Activated naive CD8-positive, alpha-beta T cell treated with anti-CD3 and anti-CD28 coated beads, Interleukin-2, amount 50 U/mL, for 24 hours (primary cell): ENCODE measurements around the gene CARD6.
A peak's percentile ranks its signal among the peaks of the same experiment; 100 is the strongest.
"Not testable (repeated sequence)": the region's sequence is repeated elsewhere in the genome, so short reads cannot be mapped to it uniquely, and the experiment has no call there.

Experiments used
- ATAC-seq: fragments of 150-1000 bp; cut with Tn5 transposase; one replicate; pipeline ENCODE4 v1.10.0; 2021
- DNase-seq: peaks from one replicate; pipeline ENCODE4 v3.0.0; 2021
- H3K27ac Mint-ChIP-seq: one replicate; pipeline ENCODE4 v1.8.0; 2021; ENCODE audit warnings: mild to moderate bottlenecking, mixed read lengths
- H3K27me3 Mint-ChIP-seq: one replicate; pipeline ENCODE4 v1.8.0; 2021; ENCODE audit warnings: mixed read lengths
- H3K36me3 Mint-ChIP-seq: one replicate; pipeline ENCODE4 v1.8.0; 2021; ENCODE audit warnings: low read depth, mixed read lengths
- H3K4me1 Mint-ChIP-seq: one replicate; pipeline ENCODE4 v1.8.0; 2021; ENCODE audit warnings: mixed read lengths
- H3K4me3 Mint-ChIP-seq: one replicate; pipeline ENCODE4 v1.8.0; 2021; ENCODE audit warnings: mild to moderate bottlenecking, moderate library complexity, mixed read lengths
- H3K9me3 Mint-ChIP-seq: one replicate; pipeline ENCODE4 v1.8.0; 2021; ENCODE audit warnings: mixed read lengths

The CARD6 gene

GRCh38 chr5:40875958-40876357 lies 34.8 kb downstream of the CARD6 start:
- Mint-ChIP-seq H3K27me3 (peaks cover 2% of the 10 kb centered on the region), H3K27ac (no peak overlapping the region), H3K4me1 (peaks cover 4% of the 10 kb centered on the region), H3K36me3 (peaks cover 3% of the 10 kb centered on the region), H3K4me3 (no peak overlapping the region), H3K9me3 (peaks cover 11% of the 10 kb centered on the region)
- no peak for DNase-seq
- no peak for ATAC-seq

- no peak for DNase-seq
- H3K27me3 Mint-ChIP-seq = peaks cover 2% of the 10 kb centered on the region
- no peak overlapping the region for H3K27ac Mint-ChIP-seq
- peaks cover 4% of the 10 kb centered on the region for H3K4me1 Mint-ChIP-seq
- peaks cover 11% of the 10 kb centered on the region for H3K9me3 Mint-ChIP-seq
- H3K36me3 Mint-ChIP-seq = peaks cover 4% of the 10 kb centered on the region
- no peak for ATAC-seq
- no peak overlapping the region for H3K4me3 Mint-ChIP-seq
Observed at GRCh38 chr5:40877371-40877988, 36.3 kb downstream of the CARD6 start.

GRCh38 chr5:40879163-40879942 lies 38.2 kb downstream of the CARD6 start:
- Mint-ChIP-seq H3K36me3 (peaks cover 4% of the 10 kb centered on the region), H3K4me1 (peaks cover 4% of the 10 kb centered on the region), H3K27ac (no peak overlapping the region), H3K4me3 (no peak overlapping the region), H3K27me3 (peaks cover 2% of the 10 kb centered on the region), H3K9me3 (peaks cover 11% of the 10 kb centered on the region)
- ATAC-seq (no peak), DNase-seq (no peak)

GRCh38 chr5:40882291-40882690 lies 41.1 kb downstream of the CARD6 start:
- H3K27ac Mint-ChIP-seq = no peak overlapping the region
- H3K27me3 Mint-ChIP-seq = peaks cover 2% of the 10 kb centered on the region

GRCh38 chr5:40883051-40883450 lies 41.9 kb downstream of the CARD6 start:
- not testable (repeated sequence) for H3K36me3 Mint-ChIP-seq, H3K4me1 Mint-ChIP-seq, H3K4me3 Mint-ChIP-seq, ATAC-seq, DNase-seq, H3K27me3 Mint-ChIP-seq, H3K9me3 Mint-ChIP-seq, H3K27ac Mint-ChIP-seq

More at GRCh38 chr5:40882291-40882690, 41.1 kb downstream of the CARD6 start:
- H3K4me1 Mint-ChIP-seq = peaks cover 4% of the 10 kb centered on the region
- no peak overlapping the region for H3K4me3 Mint-ChIP-seq
- no peak for ATAC-seq
- H3K36me3 Mint-ChIP-seq = peaks cover 1% of the 10 kb centered on the region
- DNase-seq = no peak
- H3K9me3 Mint-ChIP-seq = peaks cover 5% of the 10 kb centered on the region

GRCh38 chr5:40895440-40896425 lies 54.6 kb downstream of the CARD6 start:
- not testable (repeated sequence) for H3K9me3 Mint-ChIP-seq, H3K4me3 Mint-ChIP-seq, H3K36me3 Mint-ChIP-seq, DNase-seq, ATAC-seq, H3K4me1 Mint-ChIP-seq, H3K27ac Mint-ChIP-seq, H3K27me3 Mint-ChIP-seq

- peak; percentile 81 for ATAC-seq
- Mint-ChIP-seq H3K36me3 (no peaks in the 10 kb centered on the region), H3K4me1 (no peaks in the 10 kb centered on the region), H3K9me3 (peaks cover 3% of the 10 kb centered on the region), H3K4me3 (no peak overlapping the region), H3K27ac (no peak overlapping the region), H3K27me3 (peaks cover 12% of the 10 kb centered on the region)
- peak; percentile 33 for DNase-seq
Observed at GRCh38 chr5:40904205-40904993, 63.2 kb downstream of the CARD6 start.

GRCh38 chr5:40904994-40905306 lies 63.8 kb downstream of the CARD6 start:
- Mint-ChIP-seq H3K9me3 (no peaks in the 10 kb centered on the region), H3K27ac (no peak overlapping the region), H3K27me3 (peaks cover 12% of the 10 kb centered on the region), H3K4me3 (no peak overlapping the region), H3K4me1 (no peaks in the 10 kb centered on the region), H3K36me3 (no peaks in the 10 kb centered on the region)
- DNase-seq (no peak), ATAC-seq (no peak)

- Mint-ChIP-seq H3K27ac (no peak overlapping the region), H3K9me3 (no peaks in the 10 kb centered on the region), H3K27me3 (peaks cover 15% of the 10 kb centered on the region), H3K4me1 (no peaks in the 10 kb centered on the region), H3K4me3 (no peak overlapping the region), H3K36me3 (no peaks in the 10 kb centered on the region)
- no peak for ATAC-seq
- DNase-seq = no peak
Observed at GRCh38 chr5:40906351-40906751, 65.2 kb downstream of the CARD6 start.

GRCh38 chr5:40909264-40909663 lies 68.1 kb downstream of the CARD6 start, which contains the start of gene C7:
Gene C7 (plus strand): TSS chr5:40909497. CDS start chr5:40909611, 114 bp downstream.
- H3K27ac Mint-ChIP-seq = no peak within 1 kb of the TSS
- H3K36me3 Mint-ChIP-seq = no peaks in the 10 kb centered on the region
- H3K27me3 Mint-ChIP-seq = peaks cover 20% of the 10 kb centered on the region
- ATAC-seq (no peak), DNase-seq (no peak)
- H3K4me3 Mint-ChIP-seq = no peak within 1 kb of the TSS
- no peaks in the 10 kb centered on the region for H3K4me1 Mint-ChIP-seq
- no peaks in the 10 kb centered on the region for H3K9me3 Mint-ChIP-seq

GRCh38 chr5:40909723-40910122 lies 68.6 kb downstream of the CARD6 start:
- H3K4me1 Mint-ChIP-seq = no peaks in the 10 kb centered on the region
- H3K27me3 Mint-ChIP-seq = peaks cover 20% of the 10 kb centered on the region
- no peak overlapping the region for H3K27ac Mint-ChIP-seq
- DNase-seq = no peak
- no peak overlapping the region for H3K4me3 Mint-ChIP-seq
- no peak for ATAC-seq
- H3K9me3 Mint-ChIP-seq = no peaks in the 10 kb centered on the region
- H3K36me3 Mint-ChIP-seq = no peaks in the 10 kb centered on the region
